Hair follicular keratinocyte (primary cell): ENCODE measurements around the gene SIX5. TPM values are rescaled to one million over a fixed set of nuclear protein-coding genes. Genes with fewer than 3 reads are reported as not detected.

Source experiments
- total RNA-seq: library from RNA; depleted of rRNA; stranded (reverse); fragments of >200 nt; gene quantifications from 2 replicates; pipeline ENCODE4 v1.2.3, GENCODE V29; 2015

Gene SIX5
- 10.8 and 14.8 TPM in 2 replicates for total RNA-seq

GRCh38 chr19:45768984-45769782, at the start of gene SIX5:
Gene SIX5 (minus strand): TSS chr19:45769252. CDS start chr19:45768844, 408 bp downstream.

GRCh38 chr19:45814851-45815480, 45.9 kb upstream of the SIX5 start, which contains the start of gene RSPH6A:
Gene RSPH6A (minus strand): TSS chr19:45815308. CDS start chr19:45815176, 132 bp downstream.

GRCh38 chr19:45792470-45793177, 23.6 kb upstream of the SIX5 start, which contains the start of gene DMWD:
Gene DMWD (minus strand): TSS chr19:45792845. CDS start chr19:45792756, 89 bp downstream.

GRCh38 chr19:45782162-45782691, 13.2 kb upstream of the SIX5 start, which contains the start of gene DMPK:
Gene DMPK (minus strand): TSS chr19:45782490. CDS start chr19:45782352, 138 bp downstream.

GRCh38 chr19:45733160-45733810, 35.8 kb downstream of the SIX5 start, which contains the start of gene MEIOSIN:
Gene MEIOSIN (plus strand): TSS chr19:45733439. CDS start chr19:45735377, 1,938 bp downstream.

GRCh38 chr19:45730368-45731288, 38.4 kb downstream of the SIX5 start, which contains the start of gene FBXO46:
Gene FBXO46 (minus strand): TSS chr19:45730896. CDS start chr19:45713495, 17,401 bp downstream.

Other genes starting within 250 kb of the SIX5 start
- 9.7 and 13.0 TPM in 2 replicates for gene OPA3, start 184.4 kb downstream of the SIX5 start, total RNA-seq
- not detected in 2 replicates for gene GPR4, start 167.0 kb downstream of the SIX5 start, total RNA-seq
- gene EML2, start 129.9 kb downstream of the SIX5 start, total RNA-seq = 74.6 and 132 TPM in 2 replicates
- gene GIPR, start 101.0 kb downstream of the SIX5 start, total RNA-seq = 0.15 and 1.4 TPM in 2 replicates
- gene SNRPD2, start 77.3 kb downstream of the SIX5 start, total RNA-seq = 339 and 436 TPM in 2 replicates
- 30.1 and 35.1 TPM in 2 replicates for gene QPCTL, start 76.6 kb downstream of the SIX5 start, total RNA-seq
- 9.1 and 10.7 TPM in 2 replicates for gene FBXO46, start 38.4 kb downstream of the SIX5 start, total RNA-seq
- gene MEIOSIN, start 35.8 kb downstream of the SIX5 start, total RNA-seq = not detected in 2 replicates
- 2.1 and 7.1 TPM in 2 replicates for gene DMPK, start 13.2 kb upstream of the SIX5 start, total RNA-seq
- gene DMWD, start 23.6 kb upstream of the SIX5 start, total RNA-seq = 40.7 and 41.0 TPM in 2 replicates
- not detected in 2 replicates for gene RSPH6A, start 46.1 kb upstream of the SIX5 start, total RNA-seq
- 28.9 and 29.0 TPM in 2 replicates for gene SYMPK, start 93.9 kb upstream of the SIX5 start, total RNA-seq
- not detected in 2 replicates for gene FOXA3, start 95.1 kb upstream of the SIX5 start, total RNA-seq
- gene IRF2BP1, start 116.9 kb upstream of the SIX5 start, total RNA-seq = 17.1 and 26.2 TPM in 2 replicates
- gene MYPOP, start 133.4 kb upstream of the SIX5 start, total RNA-seq = 3.2 and 6.8 TPM in 2 replicates
- gene NANOS2, start 145.5 kb upstream of the SIX5 start, total RNA-seq = not detected in 2 replicates
- not detected in 2 replicates for gene NOVA2, start 204.6 kb upstream of the SIX5 start, total RNA-seq
- gene CCDC61, start 226.2 kb upstream of the SIX5 start, total RNA-seq = 8.1 and 12.6 TPM in 2 replicates